IPS DF 4.7 (cell line): Measurements from ENCODE around the gene CTSA.
"Not testable (repeated sequence)": the region's sequence is repeated elsewhere in the genome, so short reads cannot be mapped to it uniquely, and the experiment has no call there.

ENCODE experiments used
- DNase-seq: peaks from one replicate; pipeline ENCODE4 v3.0.0-alpha.2; 2013; ENCODE audit warnings: low spot score; ENCODE audit errors: extremely low read depth

CTSA gene

GRCh38 chr20:45917790-45918141 is 26.6 kb downstream of the CTSA start:
- no peak for DNase-seq

GRCh38 chr20:45918182-45918737 is 27.1 kb downstream of the CTSA start:
- no peak for DNase-seq

GRCh38 chr20:45918779-45919537 is 27.8 kb downstream of the CTSA start:
- no peak for DNase-seq

DNA sequence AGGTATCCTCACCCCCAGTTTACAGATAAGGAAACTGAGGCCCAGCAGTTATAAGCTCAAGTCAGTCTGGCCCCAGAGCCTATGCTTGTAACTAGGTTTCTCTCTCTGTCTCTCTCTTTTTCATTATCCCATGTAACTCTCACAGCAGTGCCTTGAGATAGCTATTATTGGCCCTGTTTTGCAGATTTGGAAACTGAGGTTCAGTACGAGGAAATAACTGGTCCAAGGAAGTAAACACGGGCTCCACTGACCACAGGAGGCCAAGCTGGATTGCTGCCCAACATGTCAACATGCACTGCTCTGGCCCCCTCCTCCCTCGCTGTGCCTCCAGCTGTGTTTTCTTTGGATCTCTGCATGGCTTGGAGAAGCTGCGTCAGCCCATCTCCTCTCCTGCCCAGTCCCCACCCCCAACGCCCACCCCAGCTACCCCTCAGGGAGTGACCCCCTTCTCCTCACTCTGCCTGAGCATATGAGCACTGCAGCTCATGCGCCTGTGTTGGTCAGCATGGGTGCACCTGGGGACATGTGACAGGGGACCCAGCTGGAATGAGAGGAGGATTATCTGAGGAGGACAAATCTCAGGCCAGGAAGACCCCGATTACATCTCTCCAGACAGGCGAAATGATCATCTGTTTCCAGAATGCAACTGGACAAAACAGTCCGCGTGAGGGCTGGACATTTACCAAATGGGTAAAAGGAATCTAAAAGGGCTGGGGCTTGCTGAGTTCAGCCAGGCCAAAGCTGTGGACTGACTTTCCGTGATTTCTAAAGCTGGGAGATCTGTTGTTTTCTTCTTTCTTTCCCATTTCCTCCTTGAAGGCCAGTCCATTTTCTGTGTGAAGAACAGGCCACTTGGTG is 28.6 kb downstream of the CTSA start:
- DNase-seq, result no peak

DNA sequence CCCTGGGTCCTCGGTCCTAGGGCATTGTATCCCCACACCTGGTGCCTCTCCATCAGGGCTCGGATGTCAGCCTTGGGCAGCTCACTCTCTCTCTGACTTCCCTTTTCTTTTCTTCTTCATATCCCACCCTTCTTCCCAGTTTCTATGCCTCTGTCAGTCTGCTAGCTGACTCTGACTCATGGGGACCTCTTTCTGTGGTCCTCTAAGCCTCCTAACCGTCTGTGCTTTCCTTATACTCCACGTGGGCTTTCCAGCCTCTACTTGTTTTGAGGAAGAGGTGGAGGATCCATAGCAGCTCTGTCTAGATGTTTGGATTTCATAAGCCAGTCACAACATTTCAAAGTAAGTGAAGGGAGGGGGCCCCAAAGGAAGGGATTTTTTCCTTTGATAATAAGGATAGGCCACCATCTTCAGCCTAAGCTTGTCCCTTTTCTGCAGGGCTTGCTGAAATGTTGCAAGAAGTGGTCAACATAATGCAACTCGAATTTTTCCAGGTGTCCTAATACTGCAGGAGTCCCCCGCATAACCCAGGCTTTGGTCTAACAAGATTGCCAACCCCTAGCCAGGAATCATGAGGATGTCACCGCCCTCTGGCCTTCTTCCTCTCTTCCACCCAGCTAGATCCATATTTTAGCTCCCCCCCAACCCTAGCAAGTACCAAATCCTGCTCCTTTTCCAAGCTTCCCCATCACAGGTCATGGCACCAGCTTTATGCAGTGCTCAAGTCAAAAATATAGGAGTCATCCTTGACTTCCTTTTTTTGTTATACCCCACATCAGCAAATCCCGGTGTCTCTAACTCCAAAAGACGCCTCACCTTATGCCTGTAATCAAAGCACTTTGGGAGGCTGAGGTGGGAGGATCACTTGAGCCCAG is 29.6 kb downstream of the CTSA start:
- DNase-seq, result no peak

- no peak for DNase-seq
These were observed 30.4 kb downstream of the CTSA start for GRCh38 chr20:45921337-45922189.

DNA sequence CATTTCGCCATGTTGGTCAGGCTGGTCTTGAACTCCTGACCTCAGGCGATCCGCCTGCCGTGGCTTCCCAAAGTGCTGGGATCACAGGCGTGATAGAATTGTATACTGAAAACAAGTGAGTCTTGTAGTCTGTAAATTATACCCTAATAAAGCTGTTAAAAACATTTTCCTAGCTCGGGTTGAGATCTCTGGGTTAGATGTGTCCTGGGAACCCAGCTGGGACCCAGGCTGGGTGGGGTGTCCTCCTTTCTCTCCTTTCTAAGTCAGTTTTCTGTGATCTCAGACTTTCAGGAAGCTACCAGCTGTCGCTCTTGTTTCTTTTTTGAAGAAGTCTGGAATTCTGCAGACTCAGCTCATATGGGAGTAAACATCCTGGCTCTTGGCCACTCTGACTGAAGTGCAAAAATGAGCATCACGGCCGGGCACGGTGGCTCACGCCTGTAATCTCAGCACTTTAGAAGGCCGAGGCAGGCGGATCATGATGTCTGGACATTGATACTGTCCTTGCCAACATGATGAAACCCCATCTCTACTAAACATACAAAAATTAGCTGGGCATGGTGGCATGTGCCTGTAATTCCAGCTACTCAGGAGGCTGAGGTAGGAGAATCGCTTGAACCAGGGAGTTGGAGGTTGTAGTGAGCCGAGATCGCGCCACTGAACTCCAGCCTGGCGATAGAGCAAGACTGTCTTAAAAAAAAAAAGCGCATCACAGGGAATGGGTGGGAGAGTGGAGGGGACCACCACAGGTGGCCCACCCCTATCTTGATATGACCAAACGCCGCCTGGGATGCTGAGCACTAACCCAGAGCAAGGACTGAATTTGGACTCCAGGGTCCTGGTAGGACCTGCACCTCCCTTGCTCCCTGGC is 33.5 kb downstream of the CTSA start:
- no peak for DNase-seq

GRCh38 chr20:45925821-45926506 is 34.8 kb downstream of the CTSA start:
- DNase-seq, result no peak

DNA sequence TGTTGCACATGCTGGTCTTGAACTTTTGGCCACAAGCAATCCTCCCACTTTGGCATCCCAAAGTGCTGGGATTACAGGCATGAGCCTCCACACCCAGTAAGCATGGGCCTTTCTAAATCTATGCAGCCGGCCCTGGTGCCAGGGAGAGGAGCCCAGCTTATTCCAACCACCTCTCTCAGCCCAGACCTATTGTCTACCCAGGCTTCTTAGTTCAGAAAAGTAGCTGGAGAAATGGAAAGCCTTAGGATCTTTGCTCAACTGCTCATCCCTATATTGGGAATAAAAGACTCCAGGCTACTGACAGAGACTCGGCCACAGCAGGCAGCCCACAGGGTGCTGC is 35.6 kb downstream of the CTSA start:
- no peak for DNase-seq

DNA sequence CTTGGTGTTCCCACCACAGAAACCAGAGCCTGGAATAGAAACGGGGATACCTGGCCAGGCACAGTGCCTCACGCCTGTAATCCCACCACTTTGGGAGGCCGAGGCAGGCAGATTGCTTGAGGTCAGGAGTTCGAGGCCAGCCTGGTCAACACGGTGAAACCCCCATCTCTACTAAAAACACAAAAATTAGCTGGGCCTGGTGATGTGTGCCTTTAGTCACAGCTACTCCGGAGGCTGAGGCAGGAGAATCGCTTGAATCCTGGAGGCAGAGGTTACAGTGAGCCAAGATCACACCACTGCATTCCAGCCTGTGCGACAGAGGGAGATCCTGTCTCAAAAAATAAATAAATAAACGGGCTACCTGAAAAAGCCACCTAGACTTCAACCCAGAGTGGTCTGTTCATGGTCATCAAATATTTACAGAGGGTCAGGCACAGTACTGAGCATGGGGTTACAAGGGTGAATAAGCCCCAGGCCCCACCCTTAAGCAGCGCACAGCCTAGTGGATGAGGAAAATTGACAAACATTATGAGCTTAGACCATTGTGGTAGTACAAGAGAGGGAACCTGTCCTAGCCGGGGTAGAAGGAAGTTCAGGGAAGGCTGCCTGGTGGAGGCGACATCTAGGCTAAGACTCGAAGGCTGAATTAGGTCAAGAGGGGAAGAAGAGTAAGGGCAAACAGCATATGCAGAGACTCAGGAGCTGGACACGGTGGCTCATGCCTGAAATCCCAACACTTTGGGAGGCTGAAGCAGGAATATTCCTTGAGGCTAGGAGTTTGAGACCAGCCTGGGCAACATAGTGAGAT is 36.1 kb downstream of the CTSA start:
- no peak for DNase-seq

GRCh38 chr20:45931680-45932079 is 40.5 kb downstream of the CTSA start:
- not testable (repeated sequence) for DNase-seq

- DNase-seq, result no peak
These were observed 42.3 kb downstream of the CTSA start for GRCh38 chr20:45933266-45934045.

- no peak for DNase-seq
These were observed 43.0 kb downstream of the CTSA start for GRCh38 chr20:45934046-45934585.

DNA sequence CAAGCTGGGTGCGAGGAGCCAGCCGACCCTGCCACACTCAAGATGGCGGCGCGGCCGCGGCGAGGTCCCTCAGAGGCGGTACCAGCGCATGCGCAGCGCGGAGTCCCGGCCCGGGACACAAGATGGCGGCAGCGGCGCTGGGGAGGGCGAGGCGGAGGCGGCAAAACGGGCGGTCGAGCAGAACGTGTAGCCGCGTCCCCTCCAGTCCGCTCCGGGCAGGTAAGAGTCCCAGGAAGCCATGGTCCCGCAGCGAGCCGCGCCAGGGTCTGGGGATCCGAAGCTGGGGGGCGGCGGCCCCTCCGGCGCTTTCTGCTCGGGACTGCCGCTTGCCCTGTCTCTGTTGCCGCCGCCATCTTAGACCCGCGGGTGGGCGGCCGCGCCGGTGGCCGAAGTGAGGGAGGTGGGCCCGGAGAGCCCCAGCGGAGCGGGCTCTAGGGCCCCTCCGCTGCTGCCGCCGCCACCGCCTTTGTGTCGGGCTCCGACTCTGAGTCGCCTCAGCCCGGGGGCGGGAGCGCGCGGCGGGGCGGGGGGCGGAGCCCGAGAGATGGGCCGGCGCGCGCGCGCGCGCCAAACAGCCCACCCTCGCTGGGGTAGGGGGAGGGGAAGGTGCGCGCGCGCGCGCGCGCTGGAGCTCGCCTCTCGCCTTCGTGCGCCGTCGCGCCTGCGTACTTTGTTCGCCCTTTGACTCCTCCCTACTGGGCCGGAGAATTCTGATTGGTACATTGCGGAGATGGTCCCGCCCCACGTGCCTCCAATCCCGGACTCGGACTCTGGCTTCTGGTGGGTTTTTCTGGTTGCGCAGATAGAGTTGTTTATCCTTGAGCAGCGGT is 43.7 kb downstream of the CTSA start, which contains the start of gene PCIF1:
Gene PCIF1 (plus strand): TSS at position 98 of the 830 bp plus-strand sequence. CDS start 4,317 bp downstream, outside the sequence.
- DNase-seq, result no peak

GRCh38 chr20:45935416-45936046 is 44.4 kb downstream of the CTSA start:
- no peak for DNase-seq

DNA sequence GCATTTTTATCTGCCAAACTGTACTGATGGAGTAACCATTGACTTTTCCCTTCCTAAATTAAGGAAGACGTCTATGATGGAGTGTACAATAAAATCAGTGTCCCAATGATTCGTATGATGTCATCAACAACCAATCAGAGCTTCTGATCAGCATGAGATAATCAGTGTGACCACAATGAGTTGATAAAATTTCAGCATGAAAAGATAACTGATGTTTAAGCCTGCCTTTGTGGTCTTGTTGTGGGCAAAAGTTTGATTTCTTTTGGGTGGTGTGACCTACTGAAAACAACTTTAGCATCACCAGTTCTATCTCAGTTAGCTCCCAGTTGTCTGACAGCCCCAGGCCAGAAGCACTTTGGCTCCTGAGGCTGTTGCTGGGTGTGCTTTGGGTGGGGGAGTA is 46.6 kb downstream of the CTSA start:
- no peak for DNase-seq
